Dermis microvascular lymphatic vessel endothelial cell (primary cell): ENCODE data around the gene KIRREL3. TPM values are rescaled to one million over a fixed set of nuclear protein-coding genes. Genes with fewer than 3 reads are reported as not detected.

Experiments used
- DNase-seq, 2 donors: peaks; one replicate each; pipeline versions ENCODE4 v3.0.0 to v3.0.0-alpha.2; 2010; ENCODE audit warnings: low read depth in 2 of 2
- total RNA-seq: library from RNA; depleted of rRNA; stranded (reverse); fragments of >200 nt; gene quantifications from 2 replicates; pipeline ENCODE4 v1.2.1, GENCODE V29; 2014

Gene KIRREL3
- total RNA-seq, 1 donor from 2014 or later = not detected

DNA sequence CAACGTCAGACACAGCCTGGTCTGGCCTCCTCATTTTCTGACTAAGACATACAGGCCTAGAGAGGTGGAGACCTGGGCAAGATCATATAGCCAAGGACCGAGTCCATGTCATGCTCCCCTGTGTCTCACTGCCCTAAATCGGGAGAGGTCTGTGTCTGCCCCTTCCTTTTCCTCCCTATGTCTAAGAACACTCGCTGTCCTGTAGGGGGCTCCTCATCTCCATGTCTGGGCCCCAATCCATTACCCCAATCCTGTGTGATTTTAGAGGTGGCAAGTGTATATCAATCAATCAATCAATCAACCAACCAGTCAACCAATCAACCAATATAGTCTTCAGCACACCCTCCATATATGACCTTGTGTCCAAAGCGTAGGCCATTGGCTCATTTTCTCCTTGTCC lies 125.7 kb downstream of the KIRREL3 start:
- DNase-seq = no peak

- no peak for DNase-seq
Measured at GRCh38 chr11:126874276-126874675, 126.3 kb downstream of the KIRREL3 start.

GRCh38 chr11:126871792-126872191 lies 128.8 kb downstream of the KIRREL3 start:
- DNase-seq = no peak

DNA sequence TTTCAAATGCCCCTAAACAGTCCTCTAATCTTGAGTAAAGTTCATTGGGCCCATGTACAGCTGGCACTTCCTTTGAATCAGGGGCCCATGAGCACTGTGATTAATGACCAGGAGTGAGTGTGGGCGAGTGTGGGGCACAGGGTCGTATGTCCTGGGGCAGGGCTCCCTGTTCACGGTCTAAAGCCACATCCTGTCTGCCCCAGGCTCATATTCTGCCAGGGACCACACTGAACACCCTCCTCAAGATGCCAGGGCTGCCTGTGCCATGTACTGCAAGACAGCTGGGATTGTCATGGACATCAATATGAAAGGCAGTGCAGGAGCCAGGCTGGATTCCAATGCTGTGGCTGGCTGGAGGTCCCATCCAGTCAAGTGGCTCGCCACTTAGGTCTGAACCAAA lies 130.5 kb downstream of the KIRREL3 start:
- no peak for DNase-seq

DNA sequence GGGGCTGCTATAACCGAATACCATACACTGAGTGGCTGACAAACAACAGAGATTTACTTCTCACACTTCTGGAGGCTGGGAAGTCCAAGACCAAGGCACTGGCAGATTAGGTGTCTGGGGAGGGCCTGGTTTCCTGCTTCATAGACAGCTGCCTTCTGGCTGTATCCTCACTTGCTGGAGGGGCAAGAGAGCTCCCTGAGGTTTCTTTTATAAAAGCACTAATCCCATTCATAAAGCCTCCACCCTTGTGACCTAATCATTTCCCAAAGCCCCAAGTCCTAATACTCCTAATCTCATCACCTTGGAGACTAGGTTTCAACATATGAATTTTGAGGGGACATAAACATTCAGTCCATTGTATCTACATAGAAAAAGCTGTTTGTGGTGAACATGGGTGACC lies 131.8 kb downstream of the KIRREL3 start:
- no peak for DNase-seq

DNA sequence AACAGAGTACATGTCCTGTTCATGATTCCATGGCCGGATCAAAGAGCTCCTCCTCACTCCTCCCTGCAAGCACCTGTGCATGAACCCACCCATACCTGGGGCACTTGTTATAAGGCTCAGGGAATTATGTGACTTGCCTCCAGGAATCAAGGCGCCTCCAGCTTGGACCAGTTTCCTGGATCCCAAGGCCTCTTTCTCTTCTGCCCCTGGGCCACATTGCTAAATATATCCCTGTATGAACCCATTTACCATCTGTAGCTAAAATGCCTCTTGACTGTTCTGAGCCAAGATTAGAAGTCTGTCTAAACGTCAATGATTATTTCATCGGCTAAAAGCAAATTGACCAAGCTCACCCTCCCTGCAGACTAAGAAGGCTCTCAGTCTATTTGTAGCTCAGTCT lies 135.6 kb downstream of the KIRREL3 start:
- DNase-seq = no peak

GRCh38 chr11:126863294-126863997 lies 137.1 kb downstream of the KIRREL3 start:
- DNase-seq = no peak

- DNase-seq = no peak
Measured at GRCh38 chr11:126862664-126863243, 137.8 kb downstream of the KIRREL3 start.

DNA sequence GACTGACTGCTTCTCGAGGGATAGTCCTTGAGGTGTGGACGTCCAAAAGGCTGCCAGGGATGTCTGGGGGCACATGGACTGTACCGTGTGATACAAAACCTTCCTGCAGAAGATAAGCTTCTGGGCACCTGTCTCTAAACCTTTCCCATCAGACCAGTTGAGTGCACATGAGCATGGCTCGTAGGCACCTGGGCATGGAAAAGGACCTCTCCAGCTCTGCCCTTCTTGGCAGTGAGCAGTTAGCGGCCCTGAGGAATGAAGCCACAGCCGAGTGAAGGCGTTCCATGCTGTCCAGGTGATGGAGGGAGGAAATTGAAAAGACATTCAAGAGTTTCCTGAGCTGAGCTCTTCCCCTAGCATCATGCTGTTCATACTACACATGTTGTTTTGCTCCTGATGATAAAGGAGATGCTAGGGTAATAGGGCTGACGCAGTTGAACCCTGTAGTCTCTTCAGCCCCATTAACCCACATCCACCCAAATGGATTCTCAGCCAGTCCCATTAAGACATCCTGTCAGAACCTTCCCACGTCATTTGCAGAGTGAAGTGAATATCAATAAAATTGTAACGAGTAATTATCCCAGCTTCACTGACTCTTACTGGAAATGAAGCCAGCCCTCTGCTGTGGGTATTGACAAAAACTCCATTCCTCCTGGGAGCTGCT lies 138.6 kb downstream of the KIRREL3 start:
- no peak for DNase-seq

DNA sequence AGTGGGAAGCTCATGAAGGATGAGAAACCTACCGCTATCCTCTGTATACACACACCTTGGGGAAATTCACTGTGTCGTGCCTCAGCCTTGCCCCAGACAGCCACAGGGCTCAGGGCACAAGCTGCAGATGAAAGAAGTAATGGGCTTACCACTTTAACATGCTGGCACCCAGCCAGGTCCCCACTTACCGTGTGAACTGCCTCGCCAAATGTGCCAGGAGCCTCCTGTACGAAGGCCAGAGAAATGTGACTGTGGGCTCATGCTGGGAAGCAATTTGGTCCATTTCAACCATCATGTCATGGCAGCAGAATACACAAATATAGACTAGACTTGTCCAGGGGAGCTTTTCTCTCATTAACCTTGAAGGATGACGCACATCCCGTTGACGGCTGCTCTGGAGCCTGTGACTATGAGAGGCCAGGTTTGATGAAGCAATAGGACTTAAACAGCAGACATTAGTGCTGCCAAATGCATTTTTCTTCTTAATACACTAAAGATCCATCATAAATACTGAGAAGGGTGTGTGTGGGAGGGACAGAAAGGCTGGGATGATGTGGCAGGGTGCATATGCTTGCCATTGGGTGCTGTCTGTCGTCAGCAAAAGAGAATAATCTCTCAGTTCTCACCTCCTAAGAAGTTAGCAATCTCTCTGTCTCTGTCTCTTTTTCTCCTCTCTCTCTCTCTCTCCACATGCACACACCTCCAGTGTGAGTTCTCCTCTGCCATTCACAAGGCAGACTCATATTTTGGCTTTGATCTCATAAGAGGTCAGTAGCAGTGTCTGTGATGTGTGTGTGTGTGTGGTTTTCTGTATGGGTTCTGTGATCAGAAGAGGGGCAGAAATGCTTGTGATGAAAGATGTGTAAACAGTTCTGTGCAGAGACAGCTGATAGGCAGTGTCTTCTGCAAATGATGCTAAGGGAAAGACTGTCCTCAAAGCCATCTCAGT lies 142.4 kb downstream of the KIRREL3 start:
- no peak for DNase-seq

DNA sequence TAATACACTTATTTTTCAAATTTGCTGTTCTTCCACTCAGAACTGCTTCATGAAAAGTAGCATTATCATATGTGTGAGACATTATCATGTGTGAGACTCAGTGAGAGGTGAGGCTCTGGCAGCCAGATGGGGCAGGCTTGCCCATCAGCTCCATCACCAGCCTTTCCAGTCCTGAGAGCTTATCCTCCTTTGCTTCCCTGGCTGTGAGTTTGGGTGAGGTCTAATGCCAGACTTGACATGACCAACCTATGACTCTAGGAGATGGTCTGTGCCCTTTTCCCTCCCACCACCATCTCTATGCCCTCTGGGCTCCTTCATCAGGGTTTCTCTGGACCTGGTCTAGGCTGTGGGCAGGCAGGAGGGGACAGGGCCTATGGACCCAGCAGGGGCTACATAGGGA lies 145.0 kb downstream of the KIRREL3 start:
- DNase-seq = no peak

DNA sequence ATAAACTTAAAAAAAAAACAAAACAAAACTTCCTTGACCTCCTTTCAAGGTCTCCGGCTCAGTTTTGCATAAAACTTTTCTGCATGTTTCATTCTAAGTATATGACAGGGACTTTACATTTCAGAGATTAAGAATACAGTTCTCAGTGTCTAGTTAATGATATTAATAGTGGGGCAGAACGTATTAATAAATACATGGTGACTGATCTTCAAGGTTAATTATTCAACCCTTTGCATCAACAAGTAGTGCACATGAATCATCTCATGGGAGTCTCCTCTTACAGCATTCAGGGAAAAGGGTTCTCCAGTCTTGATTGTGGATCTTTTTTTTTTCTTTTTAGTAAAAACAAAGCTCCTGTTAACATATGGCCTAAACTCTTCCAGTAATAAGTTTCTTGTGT lies 146.8 kb downstream of the KIRREL3 start:
- no peak for DNase-seq

GRCh38 chr11:126844789-126845188 lies 155.8 kb downstream of the KIRREL3 start:
- no peak for DNase-seq

GRCh38 chr11:126843096-126843495 lies 157.5 kb downstream of the KIRREL3 start:
- DNase-seq = no peak

DNA sequence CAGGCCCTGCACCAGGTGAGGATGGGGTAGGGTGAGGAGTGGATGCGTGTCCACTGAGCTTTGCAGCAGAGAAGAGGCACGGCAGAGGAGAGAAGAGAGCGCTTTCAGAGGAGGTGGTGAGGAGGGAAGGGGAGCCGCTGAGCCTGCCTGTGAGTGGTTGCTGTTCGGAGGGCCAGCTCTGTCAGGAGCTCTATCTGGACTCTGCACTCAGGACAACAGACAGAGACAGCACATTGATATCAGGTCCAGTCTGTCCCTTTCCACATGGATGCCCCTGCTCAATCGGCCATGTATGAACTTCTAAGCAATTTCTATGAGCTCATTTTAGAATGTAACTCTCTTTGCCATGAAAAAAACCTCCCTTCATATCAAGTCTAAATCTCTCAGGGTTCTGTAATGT lies 158.6 kb downstream of the KIRREL3 start:
- no peak for DNase-seq

DNA sequence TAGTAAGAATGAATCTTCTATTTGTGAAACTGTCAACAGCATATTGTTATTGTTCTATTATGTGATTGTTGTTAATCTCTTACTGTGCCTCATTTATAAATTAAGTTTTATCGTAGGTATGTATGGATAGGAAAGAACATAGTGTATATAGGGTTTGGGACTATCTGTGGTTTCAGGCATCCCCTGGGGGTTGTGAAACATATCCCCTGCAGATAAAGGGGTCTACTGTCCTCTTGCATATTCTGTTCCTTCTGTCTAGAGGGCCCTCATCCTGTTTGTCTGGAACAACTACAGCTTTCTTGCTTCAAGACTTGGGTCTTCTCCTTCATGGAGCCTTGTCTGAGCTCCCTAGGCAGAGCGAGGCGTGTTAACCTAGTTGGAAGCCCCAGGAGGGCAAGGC lies 159.6 kb downstream of the KIRREL3 start:
- no peak for DNase-seq

DNA sequence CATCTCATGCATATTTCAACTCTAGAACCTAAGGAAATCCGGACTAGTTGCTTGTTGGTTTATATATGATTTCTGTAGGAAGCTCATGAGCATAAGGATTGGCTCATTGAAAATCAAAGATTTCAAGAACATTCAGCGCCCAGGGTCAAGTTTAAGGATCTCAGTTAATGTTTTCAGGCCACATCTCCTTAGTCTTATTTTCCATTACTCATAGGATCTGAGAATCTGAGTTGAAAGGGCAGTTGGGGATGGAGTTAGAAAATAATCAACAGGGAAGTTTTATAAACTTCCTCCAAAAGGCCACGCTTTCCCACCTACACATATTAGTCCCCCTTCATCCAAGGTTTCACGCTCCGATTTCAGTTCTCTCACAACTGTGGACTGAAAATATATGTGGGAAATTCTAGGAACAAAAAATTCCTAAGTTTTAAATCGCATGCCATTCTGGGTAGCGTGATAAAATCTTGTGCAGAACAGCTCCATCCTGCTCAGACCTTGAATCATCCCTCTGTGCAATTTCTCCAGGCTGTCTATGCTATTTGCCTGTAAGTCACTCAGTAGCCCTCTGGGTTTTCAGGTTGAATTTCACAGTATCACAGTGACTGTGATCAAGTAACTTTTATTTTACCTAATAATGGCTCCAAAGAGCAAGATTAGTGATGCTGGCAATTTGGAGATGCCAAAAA lies 160.2 kb downstream of the KIRREL3 start:
- DNase-seq = no peak

- no peak for DNase-seq
Measured at GRCh38 chr11:126839496-126839895, 161.1 kb downstream of the KIRREL3 start.

DNA sequence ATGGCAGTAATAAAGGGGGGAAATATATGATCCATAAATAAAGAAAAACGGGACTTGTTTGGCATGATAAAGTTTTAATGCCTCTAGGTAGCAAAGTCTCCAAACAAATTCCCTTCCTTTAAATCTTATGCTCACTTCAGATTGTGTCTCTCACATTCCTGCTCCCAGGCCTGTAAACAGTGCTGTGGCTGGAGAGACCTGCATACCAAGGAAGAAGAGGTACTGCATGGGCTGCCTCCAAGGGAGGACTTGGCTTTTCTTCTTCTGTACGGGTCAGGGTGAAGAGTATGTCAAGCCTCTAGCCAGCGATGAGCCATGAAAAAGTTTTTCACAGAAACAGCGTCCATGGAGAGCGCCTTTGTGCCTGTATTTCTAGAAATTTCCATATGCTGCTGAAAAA lies 161.8 kb downstream of the KIRREL3 start:
- DNase-seq = no peak

DNA sequence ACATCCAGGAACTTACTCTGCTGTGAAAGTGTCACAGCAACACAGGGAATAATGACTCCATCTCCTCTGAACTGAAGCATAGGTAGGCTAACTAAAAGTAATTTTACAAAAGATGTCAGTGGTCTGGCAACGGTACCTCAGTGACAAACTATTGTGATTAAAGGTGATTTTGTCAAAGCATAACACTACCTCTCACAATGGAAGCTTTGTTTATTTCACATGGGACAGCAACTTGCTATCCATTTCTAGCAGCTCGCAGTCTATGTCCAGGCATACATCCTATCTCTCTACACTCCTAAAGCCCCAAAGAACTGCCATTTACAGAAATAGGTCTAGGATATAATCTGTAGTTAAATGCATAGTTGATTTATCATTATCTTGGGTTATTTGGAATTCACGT lies 163.0 kb downstream of the KIRREL3 start:
- no peak for DNase-seq

- DNase-seq = no peak
Measured at GRCh38 chr11:126834573-126834972, 166.0 kb downstream of the KIRREL3 start.
